NT2/D1 (cell line): ENCODE measurements around the gene MYBPC3.

Experiments
- DNase-seq: peaks from one replicate; pipeline ENCODE4 v3.0.0-alpha.2; 2011; ENCODE audit warnings: low read depth, low spot score
- H3K27me3 ChIP-seq: 2 replicates; pipeline ENCODE4 v1.6.0; 2011; ENCODE audit warnings: mild to moderate bottlenecking; ENCODE audit not compliant: insufficient read length, insufficient read depth
- H3K36me3 ChIP-seq: 2 replicates; pipeline ENCODE4 v1.6.1; 2011; ENCODE audit warnings: mild to moderate bottlenecking, low read length, mixed read lengths; ENCODE audit not compliant: insufficient read depth, insufficient read length
- H3K4me1 ChIP-seq: 2 replicates; pipeline ENCODE4 v1.5.1; 2011; ENCODE audit not compliant: insufficient read depth, insufficient read length
- H3K4me3 ChIP-seq: 2 replicates; pipeline ENCODE4 v1.5.1; 2011; ENCODE audit warnings: low read depth; ENCODE audit not compliant: insufficient read length
- H3K9ac ChIP-seq: 2 replicates; pipeline ENCODE4 v1.6.0; 2011; ENCODE audit warnings: low read depth; ENCODE audit not compliant: insufficient read length
- H3K9me3 ChIP-seq: 2 replicates; pipeline ENCODE4 v1.5.1; 2011; ENCODE audit warnings: mild to moderate bottlenecking, low read length; ENCODE audit not compliant: insufficient read depth
- SUZ12 ChIP-seq: IDR thresholded peaks from 2 replicates; pipeline ENCODE4 v1.6.1; 2011; ENCODE audit not compliant: insufficient read length, insufficient read depth; ENCODE audit errors: extremely low read depth
- YY1 ChIP-seq: IDR thresholded peaks from 2 replicates; pipeline ENCODE4 v1.6.1; 2011; ENCODE audit not compliant: insufficient read length, insufficient read depth
- ZNF274 ChIP-seq: IDR thresholded peaks from 2 replicates; pipeline ENCODE4 v1.6.1; 2011; ENCODE audit warnings: mild to moderate bottlenecking, low read depth, low read length

The MYBPC3 gene

DNA sequence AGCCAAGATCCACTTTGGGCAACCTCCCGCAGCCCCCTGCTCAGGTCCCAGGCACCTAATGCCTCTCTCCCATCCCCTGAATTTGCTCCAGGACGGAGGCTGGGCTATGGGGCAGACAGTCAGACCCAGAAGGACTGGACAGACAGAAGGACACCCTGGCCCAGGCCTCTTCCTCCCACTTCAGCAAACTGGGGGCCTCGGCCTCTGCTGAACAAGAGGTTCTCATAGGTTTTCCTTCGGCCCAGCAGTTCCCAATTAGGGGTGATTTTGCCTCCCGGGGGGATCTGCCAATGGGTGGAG is 22.2 kb upstream of the MYBPC3 start:
- Histone ChIP-seq H3K4me1 (peaks cover 26% of the 10 kb centered on the region), H3K9ac (no peak overlapping the region), H3K4me3 (no peak overlapping the region), H3K36me3 (no peaks in the 10 kb centered on the region), H3K9me3 (no peaks in the 10 kb centered on the region), H3K27me3 (no peaks in the 10 kb centered on the region)
- no peak for TF ChIP-seq SUZ12
- no peak for DNase-seq

DNA sequence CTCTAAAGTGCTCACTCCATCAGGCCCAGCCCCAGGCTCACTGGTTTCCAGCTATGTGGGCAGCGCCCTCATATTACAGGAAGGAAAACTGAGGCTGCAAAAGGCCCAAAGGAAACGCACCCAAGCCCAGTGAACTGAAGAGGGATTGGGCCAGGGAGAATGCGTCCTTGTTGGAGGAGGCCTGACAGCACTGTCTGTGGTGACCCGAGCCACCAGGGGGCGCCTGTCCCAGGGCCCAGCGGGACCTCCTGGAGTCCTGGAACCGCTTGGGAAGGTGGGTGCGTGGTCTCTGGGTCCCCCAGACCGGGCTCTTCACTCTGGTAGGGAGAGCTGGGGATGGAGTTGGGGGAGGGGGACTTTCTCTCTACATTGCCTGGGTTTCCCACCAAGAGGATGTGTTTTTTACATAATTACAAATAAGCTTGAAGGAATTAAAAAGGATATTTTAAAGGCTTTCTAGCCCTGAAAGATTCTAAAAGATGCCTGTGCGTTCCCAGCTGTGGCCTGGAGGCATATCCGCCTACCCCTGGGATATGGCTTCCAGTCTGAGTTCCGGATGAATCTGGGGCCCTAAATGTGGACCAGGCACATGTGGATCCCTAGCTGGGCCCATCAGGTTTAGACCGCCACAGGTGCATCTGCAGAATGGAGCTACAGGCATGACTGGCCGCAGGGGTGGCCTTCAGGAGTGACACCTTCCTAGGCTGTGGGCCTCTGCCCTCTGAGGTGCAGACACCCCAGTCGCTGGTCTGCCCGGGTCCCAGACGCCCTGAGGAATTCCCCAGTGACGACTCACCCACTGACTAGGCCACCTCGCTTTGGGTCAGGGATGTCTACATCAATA is 21.6 kb upstream of the MYBPC3 start:
- TF ChIP-seq SUZ12 (no peak), YY1 (no peak), ZNF274 (no peak)
- no peak overlapping the region for H3K4me3 ChIP-seq
- DNase-seq: peak; percentile 61
- no peaks in the 10 kb centered on the region for H3K36me3 ChIP-seq
- peaks cover 26% of the 10 kb centered on the region for H3K4me1 ChIP-seq
- H3K27me3 ChIP-seq: no peaks in the 10 kb centered on the region
- H3K9me3 ChIP-seq: no peaks in the 10 kb centered on the region
- no peak overlapping the region for H3K9ac ChIP-seq

DNA sequence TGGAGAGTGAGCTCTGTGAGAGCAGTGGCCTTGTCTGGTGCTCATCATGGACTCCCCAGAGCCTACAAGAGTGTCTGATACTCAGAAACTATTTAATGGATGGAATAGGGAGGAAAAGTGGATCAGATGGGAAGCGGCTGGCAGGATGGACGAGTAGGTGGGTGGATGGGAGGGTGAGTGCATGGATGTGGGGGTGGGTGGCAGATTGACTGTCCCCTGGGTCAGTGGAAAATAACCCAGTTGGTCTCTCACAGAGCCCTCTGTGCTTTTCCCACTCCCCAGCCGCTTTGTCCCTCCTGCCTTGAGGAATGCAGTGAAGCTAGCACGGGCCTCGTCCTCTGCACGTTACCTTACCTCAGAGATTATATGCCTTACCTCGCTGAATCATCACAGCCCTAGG is 19.9 kb upstream of the MYBPC3 start:
- H3K4me1 ChIP-seq: peaks cover 23% of the 10 kb centered on the region
- no peaks in the 10 kb centered on the region for H3K27me3 ChIP-seq
- DNase-seq: no peak
- no peaks in the 10 kb centered on the region for H3K36me3 ChIP-seq
- H3K4me3 ChIP-seq: no peak overlapping the region
- TF ChIP-seq SUZ12: no peak
- no peak for TF ChIP-seq ZNF274
- no peak for TF ChIP-seq YY1
- no peak overlapping the region for H3K9ac ChIP-seq
- H3K9me3 ChIP-seq: no peaks in the 10 kb centered on the region

DNA sequence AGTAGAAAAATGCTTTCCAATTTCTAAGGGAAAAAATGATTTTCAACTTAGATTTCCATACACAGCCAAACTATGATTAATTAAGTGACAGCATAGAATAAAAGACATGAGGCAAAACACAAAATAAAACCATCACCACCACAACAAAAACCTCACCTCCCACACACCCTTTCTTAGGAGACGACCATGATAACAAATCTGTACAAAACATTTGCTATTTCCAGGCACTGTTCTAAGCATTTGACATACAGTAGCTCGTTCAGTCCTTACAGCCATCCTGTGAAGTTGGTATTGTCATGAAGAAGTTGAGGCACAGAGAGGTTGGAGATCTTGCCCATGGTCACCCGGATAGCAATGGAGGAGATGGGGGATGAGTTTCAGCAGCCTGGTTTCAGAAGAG is 17.2 kb upstream of the MYBPC3 start:
- Histone ChIP-seq H3K27me3 (no peaks in the 10 kb centered on the region), H3K9me3 (no peaks in the 10 kb centered on the region), H3K9ac (no peak overlapping the region), H3K4me3 (no peak overlapping the region), H3K36me3 (no peaks in the 10 kb centered on the region), H3K4me1 (peaks cover 8% of the 10 kb centered on the region)
- no peak for TF ChIP-seq YY1
- TF ChIP-seq SUZ12: no peak
- no peak for TF ChIP-seq ZNF274
- DNase-seq: no peak

DNA sequence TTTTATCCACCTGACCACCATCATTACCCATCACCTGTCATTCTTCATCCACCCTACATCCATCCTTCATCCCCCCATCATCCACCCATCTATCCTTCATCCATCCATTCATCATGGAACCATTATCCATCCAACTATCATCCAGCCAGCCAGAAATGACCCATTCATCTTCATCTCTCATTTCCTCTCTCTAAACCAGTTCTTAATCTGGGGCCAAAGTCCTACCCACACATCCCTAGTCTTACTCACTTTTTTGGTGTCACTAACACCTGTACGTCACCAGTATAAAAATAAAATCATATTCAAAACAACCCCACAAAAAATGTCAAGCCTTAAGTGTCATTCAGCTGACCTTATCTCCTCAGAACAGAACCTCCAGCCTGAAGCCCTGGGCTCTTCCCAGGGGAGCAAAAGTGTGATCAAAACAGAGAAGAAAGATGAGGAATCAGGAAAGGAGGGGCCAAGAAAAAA is 13.6 kb upstream of the MYBPC3 start:
- TF ChIP-seq SUZ12 (no peak), YY1 (no peak), ZNF274 (no peak)
- H3K4me3 ChIP-seq: no peak overlapping the region
- no peaks in the 10 kb centered on the region for H3K27me3 ChIP-seq
- H3K9me3 ChIP-seq: no peaks in the 10 kb centered on the region
- no peaks in the 10 kb centered on the region for H3K36me3 ChIP-seq
- no peak overlapping the region for H3K9ac ChIP-seq
- no peak for DNase-seq
- H3K4me1 ChIP-seq: no peaks in the 10 kb centered on the region

DNA sequence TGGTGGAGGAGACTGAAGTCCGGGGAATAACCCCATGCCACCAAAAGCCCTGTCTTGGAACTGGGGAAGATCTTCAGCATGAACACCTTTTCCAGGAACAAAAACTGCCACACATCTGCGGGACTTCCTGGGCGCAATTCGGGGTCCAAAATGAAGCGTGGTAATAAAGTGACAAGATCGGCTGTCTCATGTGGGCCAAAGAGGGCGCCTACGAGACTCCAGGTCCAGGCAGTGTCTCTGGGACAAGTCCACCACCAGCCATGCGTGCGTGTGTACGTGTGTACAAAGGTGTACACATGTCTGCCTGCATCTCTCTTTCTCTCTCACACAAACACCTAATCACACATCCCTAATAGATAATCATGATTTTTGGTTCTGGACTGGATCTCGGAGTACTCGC is 8.9 kb upstream of the MYBPC3 start:
- TF ChIP-seq ZNF274 (no peak), SUZ12 (no peak), YY1 (no peak)
- Histone ChIP-seq H3K36me3 (peaks cover 3% of the 10 kb centered on the region), H3K9ac (no peak overlapping the region), H3K4me3 (no peak overlapping the region), H3K9me3 (no peaks in the 10 kb centered on the region), H3K4me1 (no peaks in the 10 kb centered on the region), H3K27me3 (no peaks in the 10 kb centered on the region)
- no peak for DNase-seq

DNA sequence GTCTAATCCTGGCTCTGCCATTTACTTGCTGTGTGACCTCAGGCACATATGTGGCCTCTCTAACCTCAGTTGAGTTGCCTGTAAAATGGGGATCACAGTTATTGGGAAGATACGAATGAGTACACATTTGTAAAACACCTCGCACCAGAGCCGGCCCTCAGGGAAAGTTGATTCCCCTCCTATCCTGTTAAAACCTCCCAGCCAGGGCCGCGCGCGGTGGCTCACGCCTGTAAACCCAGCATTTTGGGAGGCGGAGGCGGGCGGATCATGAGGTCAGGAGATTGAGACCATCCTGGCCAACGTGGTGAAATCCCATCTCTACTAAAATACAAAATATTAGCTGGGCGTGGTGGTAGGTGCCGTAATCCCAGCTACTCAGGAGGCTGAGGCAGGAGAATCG is 7.8 kb upstream of the MYBPC3 start:
- no peak for TF ChIP-seq ZNF274
- no peak overlapping the region for H3K9ac ChIP-seq
- no peaks in the 10 kb centered on the region for H3K27me3 ChIP-seq
- no peaks in the 10 kb centered on the region for H3K9me3 ChIP-seq
- no peaks in the 10 kb centered on the region for H3K4me1 ChIP-seq
- peaks cover 3% of the 10 kb centered on the region for H3K36me3 ChIP-seq
- DNase-seq: no peak
- H3K4me3 ChIP-seq: no peak overlapping the region
